OCI-LY3 (cell line): Measurements from ENCODE around the gene WDR37.

Experiments
- H2AFZ ChIP-seq: fragments of 200-600, 300-600 bp; shearing (Covaris generic); 2 replicates; pipeline ENCODE4 v1.6.0; 2014; ENCODE audit warnings: antibody characterized with exemption, low read depth, low read length
- H3K27ac ChIP-seq: fragments of 200-600, 300-600 bp; sonication (generic); 2 replicates; pipeline ENCODE4 v1.5.1; 2014; ENCODE audit warnings: mild to moderate bottlenecking, low read length, moderate library complexity, mixed read lengths
- H3K27me3 ChIP-seq: fragments of 200-600, 300-600 bp; sonication (generic); 2 replicates; pipeline ENCODE4 v1.6.1; 2014; ENCODE audit warnings: low read depth, low read length, mixed read lengths
- H3K36me3 ChIP-seq: fragments of 200-600, 300-600 bp; sonication (generic); replicated peaks from 2 replicates; pipeline ENCODE3; 2014; ENCODE audit warnings: low read depth, low read length, mixed read lengths
- H3K4me1 ChIP-seq: fragments of 300-600, 200-600 bp; sonication (generic); 2 replicates; pipeline ENCODE4 v1.6.1; 2014; ENCODE audit warnings: low read length, mixed read lengths
- H3K4me2 ChIP-seq: fragments of 200-600, 300-600 bp; sonication (generic); 2 replicates; pipeline ENCODE4 v1.6.1; 2014; ENCODE audit warnings: low read length, mixed read lengths
- H3K4me3 ChIP-seq: fragments of 300-600, 200-600 bp; sonication (generic); 2 replicates; pipeline ENCODE4 v1.5.1; 2014; ENCODE audit warnings: antibody characterized with exemption, mild to moderate bottlenecking, low read length, moderate library complexity
- H3K79me2 ChIP-seq: fragments of 300-600, 200-600 bp; shearing (Covaris generic); 2 replicates; pipeline ENCODE4 v1.6.1; 2014; ENCODE audit warnings: mild to moderate bottlenecking, low read length, mixed read lengths
- H3K9ac ChIP-seq: fragments of 300-600, 200-600 bp; shearing (Covaris generic); 2 replicates; pipeline ENCODE4 v1.6.0; 2014; ENCODE audit warnings: mild to moderate bottlenecking, low read length, moderate library complexity
- H3K9me3 ChIP-seq: fragments of 200-600, 300-600 bp; shearing (Covaris generic); 2 replicates; pipeline ENCODE4 v1.6.1; 2014; ENCODE audit warnings: low read length, mixed read lengths; ENCODE audit not compliant: insufficient read depth
- H4K20me1 ChIP-seq: fragments of 200-600, 300-600 bp; sonication (generic); 2 replicates; pipeline ENCODE4 v1.6.1; 2016; ENCODE audit warnings: low read length, mixed read lengths; ENCODE audit not compliant: insufficient read depth
- EZH2phosphoT487 ChIP-seq: fragments of 200-600 bp; shearing (Covaris generic); IDR thresholded peaks from 2 replicates; pipeline ENCODE4 v1.6.1; 2018; ENCODE audit warnings: antibody characterized with exemption, mixed run types, low read depth
- TF ChIP-seq, protein P1 (sequence below): fragments of 200-600, 300-600 bp; sonication (generic); IDR thresholded peaks from 2 replicates; pipeline ENCODE4 v1.5.1; 2014; ENCODE audit warnings: antibody characterized with exemption, low read length, low read depth

The WDR37 gene

DNA sequence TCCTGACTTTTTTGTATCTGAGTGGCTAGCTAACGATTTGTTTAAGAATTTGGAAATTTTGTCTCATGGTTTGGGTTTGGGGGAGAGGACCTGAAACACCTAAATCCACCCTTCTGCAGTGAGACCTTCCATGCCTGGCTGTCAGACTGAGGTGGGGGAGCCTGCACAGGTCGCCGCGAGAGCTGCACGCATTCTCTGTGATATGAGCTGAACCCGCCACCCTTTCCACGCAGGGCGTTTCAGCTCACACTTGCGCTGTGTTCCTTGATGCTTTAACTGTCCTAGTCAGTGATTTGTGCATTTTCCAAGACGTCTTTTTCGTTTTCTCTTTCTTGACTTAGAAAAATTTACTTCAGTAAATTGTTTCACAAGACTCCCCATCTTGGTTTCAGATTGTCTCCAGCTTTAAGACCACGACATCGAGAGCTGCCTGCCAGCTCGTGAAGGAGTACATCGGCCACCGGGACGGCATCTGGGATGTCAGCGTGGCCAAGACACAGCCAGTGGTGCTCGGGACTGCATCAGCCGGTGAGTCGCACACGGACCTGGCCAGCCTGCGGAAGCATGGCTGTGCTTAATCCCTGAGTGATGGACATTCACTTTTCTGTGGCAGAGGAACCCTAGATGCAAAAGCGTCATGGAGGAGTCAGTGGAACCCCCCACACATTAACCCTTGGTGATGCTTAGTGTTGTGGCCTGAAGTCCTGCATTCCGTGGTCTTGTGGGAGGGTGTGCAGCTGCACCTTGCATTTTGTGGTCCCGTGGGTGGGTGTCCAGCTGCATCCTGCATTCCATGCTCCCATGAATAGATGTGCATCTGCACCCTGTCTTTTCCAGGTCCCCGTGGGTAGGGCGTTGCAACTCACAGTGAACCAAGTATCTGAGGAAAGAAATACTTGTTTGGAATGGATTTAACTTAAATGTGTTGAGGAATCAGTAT, 28.1 kb downstream of the WDR37 start:
- TF ChIP-seq, protein P1, sequence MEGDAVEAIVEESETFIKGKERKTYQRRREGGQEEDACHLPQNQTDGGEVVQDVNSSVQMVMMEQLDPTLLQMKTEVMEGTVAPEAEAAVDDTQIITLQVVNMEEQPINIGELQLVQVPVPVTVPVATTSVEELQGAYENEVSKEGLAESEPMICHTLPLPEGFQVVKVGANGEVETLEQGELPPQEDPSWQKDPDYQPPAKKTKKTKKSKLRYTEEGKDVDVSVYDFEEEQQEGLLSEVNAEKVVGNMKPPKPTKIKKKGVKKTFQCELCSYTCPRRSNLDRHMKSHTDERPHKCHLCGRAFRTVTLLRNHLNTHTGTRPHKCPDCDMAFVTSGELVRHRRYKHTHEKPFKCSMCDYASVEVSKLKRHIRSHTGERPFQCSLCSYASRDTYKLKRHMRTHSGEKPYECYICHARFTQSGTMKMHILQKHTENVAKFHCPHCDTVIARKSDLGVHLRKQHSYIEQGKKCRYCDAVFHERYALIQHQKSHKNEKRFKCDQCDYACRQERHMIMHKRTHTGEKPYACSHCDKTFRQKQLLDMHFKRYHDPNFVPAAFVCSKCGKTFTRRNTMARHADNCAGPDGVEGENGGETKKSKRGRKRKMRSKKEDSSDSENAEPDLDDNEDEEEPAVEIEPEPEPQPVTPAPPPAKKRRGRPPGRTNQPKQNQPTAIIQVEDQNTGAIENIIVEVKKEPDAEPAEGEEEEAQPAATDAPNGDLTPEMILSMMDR: no peak
- TF ChIP-seq EZH2phosphoT487: no peak
- no peaks in the 10 kb centered on the region for H4K20me1 ChIP-seq
- H3K9me3 ChIP-seq: no peaks in the 10 kb centered on the region
- no peak overlapping the region for H3K4me3 ChIP-seq
- H3K79me2 ChIP-seq: no peaks in the 10 kb centered on the region
- H3K36me3 ChIP-seq: peaks cover 5% of the 10 kb centered on the region
- no peaks in the 10 kb centered on the region for H3K27me3 ChIP-seq
- no peak overlapping the region for H3K27ac ChIP-seq
- no peaks in the 10 kb centered on the region for H3K4me1 ChIP-seq
- H3K4me2 ChIP-seq: no peak overlapping the region
- H3K9ac ChIP-seq: no peak overlapping the region
- H2AFZ ChIP-seq: no peak overlapping the region

DNA sequence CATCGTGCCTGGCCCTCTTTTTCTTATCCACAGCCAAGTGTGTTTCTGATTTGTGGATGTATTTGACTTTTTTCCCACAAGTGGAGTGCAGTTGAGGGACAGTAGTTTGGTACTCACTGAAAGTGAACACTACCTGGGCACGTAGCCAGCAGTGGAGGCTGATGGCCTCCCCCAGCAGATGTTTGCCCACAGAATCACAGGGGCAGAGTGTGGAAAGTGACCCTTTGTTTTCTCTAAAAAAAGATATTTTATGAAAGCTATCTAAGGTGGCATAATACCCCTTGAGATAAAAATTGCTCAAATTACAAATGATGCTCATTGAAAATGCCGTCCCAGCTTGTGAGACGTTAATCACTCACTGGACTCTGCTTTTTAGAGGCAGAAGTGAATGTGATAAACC, 29.1 kb downstream of the WDR37 start:
- Histone ChIP-seq H3K4me3 (no peak overlapping the region), H3K9ac (no peak overlapping the region), H3K36me3 (peaks cover 5% of the 10 kb centered on the region), H3K27ac (no peak overlapping the region), H3K4me1 (no peaks in the 10 kb centered on the region), H3K9me3 (no peaks in the 10 kb centered on the region), H3K27me3 (no peaks in the 10 kb centered on the region), H3K79me2 (no peaks in the 10 kb centered on the region), H4K20me1 (no peaks in the 10 kb centered on the region), H2AFZ (no peak overlapping the region), H3K4me2 (no peak overlapping the region)
- TF ChIP-seq, protein P1: no peak
- TF ChIP-seq EZH2phosphoT487: no peak

DNA sequence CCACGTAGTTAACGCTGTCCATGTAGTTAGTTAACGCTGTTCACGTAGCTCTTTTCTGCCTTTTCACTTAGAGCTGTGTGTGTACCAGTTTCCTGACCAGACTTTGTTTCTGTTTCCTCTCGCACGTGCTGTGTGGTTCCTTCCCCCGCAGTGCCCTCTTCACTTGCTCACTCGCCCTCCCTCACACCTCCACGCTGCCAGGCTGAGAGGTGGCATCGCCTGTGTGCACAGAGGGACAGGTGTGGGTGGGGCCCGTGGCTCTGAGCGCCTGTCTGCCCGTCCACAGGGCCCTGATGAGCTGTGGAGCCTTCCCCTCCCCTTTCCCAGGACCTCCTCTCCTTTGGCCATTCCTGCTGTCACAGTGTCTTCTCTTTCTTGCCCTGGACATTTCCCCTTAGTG, 30.6 kb downstream of the WDR37 start:
- Histone ChIP-seq H4K20me1 (no peaks in the 10 kb centered on the region), H3K27ac (no peak overlapping the region), H3K79me2 (no peaks in the 10 kb centered on the region), H2AFZ (no peak overlapping the region), H3K27me3 (no peaks in the 10 kb centered on the region), H3K36me3 (peaks cover 5% of the 10 kb centered on the region), H3K9ac (no peak overlapping the region), H3K9me3 (no peaks in the 10 kb centered on the region), H3K4me1 (no peaks in the 10 kb centered on the region), H3K4me3 (no peak overlapping the region), H3K4me2 (no peak overlapping the region)
- TF ChIP-seq EZH2phosphoT487: no peak
- TF ChIP-seq, protein P1: no peak

DNA sequence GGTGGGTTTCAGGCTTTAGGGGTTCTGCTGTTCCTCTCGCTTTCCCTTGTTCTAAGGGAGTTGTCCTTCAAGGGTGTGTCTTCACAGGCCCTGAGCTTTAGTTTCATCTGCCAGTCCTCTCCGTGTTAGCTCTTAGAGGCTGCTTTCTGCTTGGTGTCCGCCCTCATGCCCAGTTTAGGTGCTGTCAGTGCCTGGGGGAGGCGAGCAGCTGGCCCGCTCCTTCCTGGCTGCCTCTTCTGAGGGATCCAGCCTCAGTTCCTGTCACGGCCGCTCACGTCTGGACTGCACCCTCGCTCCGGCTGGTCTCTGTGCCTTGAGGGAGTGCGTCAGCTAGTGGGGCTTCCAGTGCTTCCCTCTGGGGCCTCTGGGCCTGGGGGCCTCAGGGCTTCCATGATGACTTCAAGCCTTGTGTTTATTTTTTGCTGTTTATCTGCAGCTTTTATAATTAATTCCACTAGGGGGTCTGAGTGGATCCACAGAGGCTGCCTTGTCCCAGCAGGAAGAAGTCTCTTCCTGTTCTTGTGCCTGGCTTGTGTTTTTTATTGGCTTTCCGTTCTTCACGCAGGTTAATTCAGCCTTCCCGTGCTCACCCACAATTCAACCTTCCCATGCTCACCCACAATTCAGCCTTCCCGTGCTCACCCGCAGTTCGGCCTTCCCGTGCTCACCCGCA, 33.0 kb downstream of the WDR37 start:
- Histone ChIP-seq H3K9me3 (no peaks in the 10 kb centered on the region), H3K27ac (no peak overlapping the region), H2AFZ (no peak overlapping the region), H3K9ac (no peak overlapping the region), H3K27me3 (no peaks in the 10 kb centered on the region), H3K4me3 (no peak overlapping the region), H4K20me1 (no peaks in the 10 kb centered on the region), H3K4me2 (no peak overlapping the region), H3K79me2 (no peaks in the 10 kb centered on the region), H3K36me3 (peaks cover 5% of the 10 kb centered on the region), H3K4me1 (no peaks in the 10 kb centered on the region)
- no peak for TF ChIP-seq EZH2phosphoT487
- TF ChIP-seq, protein P1: no peak
